DOHH2 (cell line): ENCODE data around the gene PRELID1.

ENCODE experiments used
- H3F3A ChIP-seq: fragments of 200-600 bp; sonication (generic), shearing (Covaris generic); 2 replicates; pipeline ENCODE4 v1.6.0; 2016; ENCODE audit warnings: antibody characterized with exemption, mild to moderate bottlenecking; ENCODE audit not compliant: control insufficient read depth, insufficient read depth
- H3K27ac ChIP-seq: fragments of 200-600 bp; sonication (generic); 2 replicates; pipeline ENCODE4 v1.5.1; 2014; ENCODE audit warnings: low read depth, mild to moderate bottlenecking, low read length, moderate library complexity
- H3K27me3 ChIP-seq: fragments of 200-600 bp; sonication (generic); 2 replicates; pipeline ENCODE4 v1.6.1; 2014; ENCODE audit warnings: mild to moderate bottlenecking, low read length, mixed read lengths; ENCODE audit not compliant: control insufficient read depth
- H3K36me3 ChIP-seq: fragments of 200-600 bp; sonication (generic); 2 replicates; pipeline ENCODE4 v1.6.1; 2014; ENCODE audit warnings: mild to moderate bottlenecking, low read length, moderate library complexity, mixed read lengths; ENCODE audit not compliant: control insufficient read depth
- H3K4me1 ChIP-seq: fragments of 200-600 bp; sonication (generic); 2 replicates; pipeline ENCODE4 v1.6.1; 2014; ENCODE audit warnings: mild to moderate bottlenecking, low read length, mixed read lengths; ENCODE audit not compliant: control insufficient read depth
- H3K4me2 ChIP-seq: fragments of 200-600 bp; sonication (generic); 2 replicates; pipeline ENCODE4 v1.6.0; 2014; ENCODE audit warnings: mild to moderate bottlenecking, low read length, moderate library complexity
- H3K4me3 ChIP-seq: fragments of 200-600 bp; sonication (generic); 2 replicates; pipeline ENCODE4 v1.5.1; 2014; ENCODE audit warnings: mild to moderate bottlenecking, low read length, mixed read lengths
- H3K79me2 ChIP-seq: fragments of 200-600 bp; sonication (generic); 2 replicates; pipeline ENCODE4 v1.6.1; 2014; ENCODE audit warnings: mild to moderate bottlenecking, low read length, mixed read lengths; ENCODE audit not compliant: control insufficient read depth
- H3K9me2 ChIP-seq: fragments of 200-600 bp; sonication (generic); replicated peaks from 2 replicates; pipeline ENCODE4 v1.6.1; 2014; ENCODE audit warnings: mild to moderate bottlenecking, low read length, mixed read lengths; ENCODE audit not compliant: control insufficient read depth
- H3K9me3 ChIP-seq: fragments of 200-600 bp; sonication (generic); 2 replicates; pipeline ENCODE4 v1.6.1; 2014; ENCODE audit warnings: antibody characterized with exemption, low read length, mixed read lengths; ENCODE audit not compliant: control insufficient read depth, insufficient read depth
- H4K20me1 ChIP-seq: fragments of 200-600 bp; sonication (generic); 2 replicates; pipeline ENCODE4 v1.6.0; 2014; ENCODE audit warnings: low read depth, mild to moderate bottlenecking, antibody characterized with exemption, low read length, moderate library complexity; ENCODE audit not compliant: control insufficient read depth, insufficient read depth
- CTCF ChIP-seq: fragments of 200-600 bp; sonication (generic); IDR thresholded peaks from one replicate; pipeline ENCODE4 v1.5.1; 2014; ENCODE audit warnings: antibody characterized with exemption, mild to moderate bottlenecking, low read depth, low read length; ENCODE audit not compliant: poor library complexity, severe bottlenecking
- EZH2phosphoT487 ChIP-seq: fragments of 200-600 bp; sonication (generic); IDR thresholded peaks from 2 replicates; pipeline ENCODE4 v1.6.1; 2017; ENCODE audit warnings: borderline replicate concordance, mild to moderate bottlenecking, antibody characterized with exemption, low read length, moderate library complexity, mixed read lengths

Gene PRELID1

GRCh38 chr5:177269232-177269895, 34.2 kb upstream of the PRELID1 start:
- Histone ChIP-seq H3K79me2 (no peaks in the 10 kb centered on the region), H3K36me3 (peaks cover 82% of the 10 kb centered on the region), H3K9me2 (no peaks in the 10 kb centered on the region), H4K20me1 (no peaks in the 10 kb centered on the region; the same call in 1 of the 2 replicates), H3K27me3 (no peaks in the 10 kb centered on the region), H3F3A (0 out of 2 replicates have a peak, but pooled peaks cover 3% of the 10 kb centered on the region), H3K4me2 (no peak overlapping the region), H3K4me3 (no peak overlapping the region), H3K9me3 (no peaks in the 10 kb centered on the region), H3K27ac (no peak overlapping the region), H3K4me1 (no peaks in the 10 kb centered on the region)
- no peak for TF ChIP-seq CTCF
- no peak for TF ChIP-seq EZH2phosphoT487

DNA sequence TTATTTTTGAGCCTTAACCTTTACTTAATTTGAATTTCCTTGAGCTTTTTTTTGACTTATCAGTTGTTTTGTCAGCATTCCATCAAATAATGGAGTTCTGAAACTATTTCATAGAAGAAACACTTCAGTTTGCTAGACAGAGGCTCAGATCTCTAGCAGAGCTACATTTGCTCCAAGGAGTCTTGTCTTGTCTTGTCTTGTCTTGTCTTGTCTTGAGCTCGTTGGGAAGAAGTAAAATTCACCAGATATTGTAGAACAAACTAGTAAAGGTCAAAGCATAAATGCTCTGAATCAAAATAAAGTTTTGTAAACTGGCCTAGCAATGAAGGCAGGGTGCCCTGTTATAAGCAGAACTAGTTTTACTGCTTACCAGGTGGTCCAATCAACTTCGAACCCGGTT, 33.6 kb upstream of the PRELID1 start:
- TF ChIP-seq CTCF (no peak), EZH2phosphoT487 (no peak)
- no peaks in the 10 kb centered on the region for H3K27me3 ChIP-seq
- H4K20me1 ChIP-seq = no peaks in the 10 kb centered on the region; the same call in 1 of the 2 replicates
- no peak overlapping the region for H3K27ac ChIP-seq
- no peaks in the 10 kb centered on the region for H3K79me2 ChIP-seq
- no peaks in the 10 kb centered on the region for H3K9me2 ChIP-seq
- no peak overlapping the region for H3K4me2 ChIP-seq
- H3K36me3 ChIP-seq = peaks cover 78% of the 10 kb centered on the region
- no peak overlapping the region for H3K4me3 ChIP-seq
- no peaks in the 10 kb centered on the region for H3K9me3 ChIP-seq
- 0 out of 2 replicates have a peak, but pooled peaks cover 3% of the 10 kb centered on the region for H3F3A ChIP-seq
- H3K4me1 ChIP-seq = no peaks in the 10 kb centered on the region

DNA sequence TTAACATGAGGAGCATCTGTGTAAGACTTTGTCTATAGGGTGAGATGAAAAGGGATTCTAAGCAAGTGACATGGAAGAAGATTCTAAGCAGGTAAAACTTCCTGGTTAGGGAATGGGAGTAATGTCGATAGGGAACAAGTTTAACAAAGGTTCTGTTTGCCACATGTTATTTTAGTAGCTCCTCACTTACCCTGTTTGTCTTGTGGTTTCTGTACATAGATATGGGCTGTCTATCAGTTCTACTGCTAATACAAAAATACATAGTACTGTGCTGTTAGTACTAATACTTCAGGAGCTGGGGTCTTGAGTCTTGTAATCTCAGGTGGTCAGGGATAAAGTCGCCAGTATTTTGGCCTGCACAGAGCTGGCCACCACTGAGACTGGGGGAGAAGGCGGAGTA, 32.9 kb upstream of the PRELID1 start:
- no peaks in the 10 kb centered on the region for H3K9me3 ChIP-seq
- H3K27me3 ChIP-seq = no peaks in the 10 kb centered on the region
- no peak overlapping the region for H3K4me2 ChIP-seq
- H3K79me2 ChIP-seq = no peaks in the 10 kb centered on the region
- H4K20me1 ChIP-seq = no peaks in the 10 kb centered on the region; the same call in 1 of the 2 replicates
- H3K36me3 ChIP-seq = peaks cover 77% of the 10 kb centered on the region
- 0 out of 2 replicates have a peak, but pooled peaks cover 4% of the 10 kb centered on the region for H3F3A ChIP-seq
- TF ChIP-seq EZH2phosphoT487 = no peak
- no peak for TF ChIP-seq CTCF
- no peaks in the 10 kb centered on the region for H3K9me2 ChIP-seq
- no peak overlapping the region for H3K4me3 ChIP-seq
- H3K4me1 ChIP-seq = peaks cover under 1% of the 10 kb centered on the region; the same call in 1 of the 2 replicates
- H3K27ac ChIP-seq = no peak overlapping the region
